K562 (cell line): ENCODE measurements around the gene GINS2. TPM values are rescaled to one million over a fixed set of nuclear protein-coding genes. Genes with fewer than 3 reads are reported as not detected.
A peak's percentile ranks its signal among the peaks of the same experiment; 100 is the strongest.

Experiments
- DEAF1 ChIP-seq: fragments of 450-650 bp; formaldehyde crosslinking; IDR thresholded peaks from 2 replicates; pipeline ENCODE4 v1.4.0; 2020; ENCODE audit warnings: mild to moderate bottlenecking, moderate library complexity
- FIP1L1 ChIP-seq: fragments of 200-400 bp; formaldehyde crosslinking; IDR thresholded peaks from 2 replicates; pipeline ENCODE4 v1.6.1; 2018; ENCODE audit warnings: mild to moderate bottlenecking, low read depth, low read length; ENCODE audit not compliant: poor library complexity, severe bottlenecking
- GTF2B ChIP-seq: IDR thresholded peaks from 2 replicates; pipeline ENCODE4 v1.6.1; 2011; ENCODE audit not compliant: insufficient read length; ENCODE audit errors: extremely low read depth
- HMGXB4 ChIP-seq: sonication (generic); formaldehyde crosslinking; IDR thresholded peaks from 2 replicates; pipeline ENCODE4 v1.8.1; 2023; ENCODE audit warnings: mild to moderate bottlenecking, missing genetic modification reagents
- KDM4B ChIP-seq, 2 experiments: fragments of 450-650 bp in 1 of 2; sonication (generic) in 1 of 2; IDR thresholded peaks; 2 replicates each; pipeline ENCODE4 v1.6.1; 2016 to 2017; ENCODE audit warnings: borderline replicate concordance in 2 of 2, antibody characterized with exemption in 1 of 2, low read depth in 1 of 2, mild to moderate bottlenecking in 1 of 2
- MYNN ChIP-seq, 2 experiments: sonication (generic); formaldehyde crosslinking in 1 of 2; IDR thresholded peaks; 2 replicates each; pipeline versions ENCODE4 v1.5.0 to v1.6.1; 2016 to 2020; ENCODE audit warnings: antibody characterized with exemption in 1 of 2, missing genetic modification reagents in 1 of 2
- NFATC3 ChIP-seq: fragments of 450-650 bp; IDR thresholded peaks from 2 replicates; pipeline ENCODE4 v1.6.1; 2017; ENCODE audit warnings: mild to moderate bottlenecking
- NRF1 ChIP-seq, 2 experiments: fragments of 450-650 bp; IDR thresholded peaks in 1 of 2; conservative IDR thresholded peaks in 1 of 2; 2 replicates each; pipeline ENCODE4 v1.6.1; 2014; ENCODE audit warnings: mild to moderate bottlenecking in 2 of 2
- PML ChIP-seq: IDR thresholded peaks from 2 replicates; pipeline ENCODE4 v1.6.1; 2012; ENCODE audit warnings: low read length, inconsistent platforms
- RBM22 ChIP-seq: fragments of 200-400 bp; formaldehyde crosslinking; IDR thresholded peaks from 2 replicates; pipeline ENCODE4 v1.6.1; 2018; ENCODE audit warnings: low read length, low read depth; ENCODE audit not compliant: poor library complexity, severe bottlenecking
- RFX7 ChIP-seq: fragments of 250-450 bp; sonication (Bioruptor Pico); IDR thresholded peaks from 2 replicates; pipeline ENCODE4 v1.5.1; 2021; ENCODE audit warnings: mild to moderate bottlenecking
- SMAD3 ChIP-seq: fragments of 450-650 bp; formaldehyde crosslinking; conservative IDR thresholded peaks from 2 replicates; pipeline ENCODE4 v1.4.0; 2020; ENCODE audit warnings: mild to moderate bottlenecking
- SMARCB1 ChIP-seq: IDR thresholded peaks from 2 replicates; pipeline ENCODE4 v1.6.1; 2011; ENCODE audit warnings: improper control_type of control experiment, low read depth; ENCODE audit not compliant: insufficient read length
- U2AF2 ChIP-seq: fragments of 200-400 bp; formaldehyde crosslinking; optimal IDR thresholded peaks from 2 replicates; pipeline ENCODE3; 2017; ENCODE audit warnings: low read depth, mild to moderate bottlenecking, low read length
- UBTF ChIP-seq, 2 experiments: IDR thresholded peaks; 2 replicates each; pipeline ENCODE4 v1.6.1; 2012; ENCODE audit warnings: improper control_type of control experiment in 2 of 2, low read depth in 2 of 2, low read length in 2 of 2, borderline replicate concordance in 1 of 2
- ZBTB33 ChIP-seq: sonication (generic); formaldehyde crosslinking; IDR thresholded peaks from 2 replicates; pipeline ENCODE4 v1.8.1; 2023; ENCODE audit warnings: mild to moderate bottlenecking, missing genetic modification reagents
- ZNF263 ChIP-seq: sonication (generic); formaldehyde crosslinking; IDR thresholded peaks from 2 replicates; pipeline ENCODE4 v1.8.0; 2022; ENCODE audit warnings: mild to moderate bottlenecking, missing genetic modification reagents, borderline replicate concordance
- polyA plus RNA-seq, 8 experiments: library from polyadenylated mRNA; depleted of rRNA in 4 of 8; stranded (reverse) in 5 of 8; unstranded in 3 of 8; fragments of >200 nt; fragmentation: Nextera tagmentation in 2 of 8; fragmentation: Illumina TruSeq in 1 of 8; extraction: Ambion mirVana in 2 of 8; extraction: Trizol in 1 of 8; gene quantifications; 2 replicates each; pipeline versions ENCODE4 v1.2.1 to v1.2.3, GENCODE V29; 2011 to 2014; ENCODE audit warnings: inconsistent platforms in 1 of 8, missing spikeins in 1 of 8
- total RNA-seq, 7 experiments: library from RNA; depleted of rRNA in 6 of 7; stranded (reverse); fragments of >200 nt in 6 of 7; fragmentation: Illumina TruSeq in 2 of 7; extraction: Trizol in 2 of 7; gene quantifications; 2 replicates each; pipeline versions ENCODE4 v1.2.1 to v1.2.3, GENCODE V29; 2011 to 2021; ENCODE audit warnings: low replicate concordance in 1 of 7

Gene GINS2
- total and polyA plus RNA-seq, 9 of the 15 experiments (the other 6 are each of a cell fraction or from before 2014, with no cell fraction given): 40.4 to 76.2 (median 44.6) TPM

- TF ChIP-seq ZBTB33 (peak; percentile 95), NFATC3 (no peak), MYNN (IDR thresholded peaks at IDR 0.05) (peak; percentile 40; the same call in 1 of the 2 replicates), MYNN (CRISPR knock-in tag; IDR thresholded peaks at IDR 0.05) (no peak), RBM22 (peak; percentile 84), DEAF1 (CRISPR knock-in tag) (no peak), RFX7 (no peak), SMAD3 (CRISPR knock-in tag) (no peak), HMGXB4 (CRISPR knock-in tag) (no peak), GTF2B (no peak), NRF1 (conservative IDR thresholded peaks at IDR 0.05 in 1 of 2, IDR thresholded peaks at IDR 0.05 in 1 of 2) (peak; percentile 65 to 72), PML (peak; percentile 21; the same call in 1 of the 2 replicates), U2AF2 (no peak), ZNF263 (CRISPR knock-in tag) (peak; percentile 95), SMARCB1 (no peak), KDM4B (IDR thresholded peaks at IDR 0.05; ENCODE audit: borderline replicate concordance in 2 of 2, low read depth in 1 of 2) (0 out of 4 replicates have a peak, but pooled peaks of 1 of the 2 experiments have one; percentile 27), UBTF (IDR thresholded peaks at IDR 0.05; ENCODE audit: borderline replicate concordance in 1 of 2, low read depth in 2 of 2, low read length in 2 of 2) (no peak), FIP1L1 (peak; percentile 15)
Measured at GRCh38 chr16:85652431-85653221, 36.1 kb downstream of the GINS2 start (continued).
